K562 (cell line): ENCODE measurements around the gene CNOT6L. TPM values are rescaled to one million over a fixed set of nuclear protein-coding genes. Genes with fewer than 3 reads are reported as not detected.

ENCODE experiments used
- DMBX1 ChIP-seq: fragments of 250-450 bp; sonication (Bioruptor Pico); IDR thresholded peaks from 2 replicates; pipeline ENCODE4 v1.8.0; 2022; ENCODE audit warnings: inconsistent platforms, mild to moderate bottlenecking, moderate library complexity, borderline replicate concordance
- E2F1 ChIP-seq: sonication (generic); formaldehyde crosslinking; IDR thresholded peaks from 2 replicates; pipeline ENCODE4 v1.8.1; 2023; ENCODE audit warnings: mild to moderate bottlenecking, missing genetic modification reagents, moderate library complexity
- FOXM1 ChIP-seq, 2 experiments: fragments of 450-650 bp in 1 of 2; sonication (generic) in 1 of 2; formaldehyde crosslinking in 1 of 2; IDR thresholded peaks; 2 replicates each; pipeline versions ENCODE4 v1.6.1 to v1.9.0; 2017 to 2022; ENCODE audit warnings: low read depth in 2 of 2, mild to moderate bottlenecking in 2 of 2, missing genetic modification reagents in 1 of 2, moderate library complexity in 1 of 2
- GABPA ChIP-seq: fragments of 200-800 bp; sonication (Bioruptor generic); conservative IDR thresholded peaks from 2 replicates; pipeline ENCODE4 v1.6.1; 2016; ENCODE audit warnings: low read depth, missing genetic modification characterization, missing compliant biosample characterization
- GATAD2B ChIP-seq: fragments of 450-650 bp; IDR thresholded peaks from 2 replicates; pipeline ENCODE4 v1.6.1; 2017; ENCODE audit warnings: mild to moderate bottlenecking, borderline replicate concordance
- HCFC1 ChIP-seq: IDR thresholded peaks from 2 replicates; pipeline ENCODE4 v1.6.1; 2012; ENCODE audit warnings: low read depth, low read length, improper control_type of control experiment
- HIVEP1 ChIP-seq: fragments of 250-450 bp; sonication (Bioruptor Pico); IDR thresholded peaks from 2 replicates; pipeline ENCODE4 v1.4.0; 2020; ENCODE audit warnings: mild to moderate bottlenecking
- HNRNPK ChIP-seq: fragments of 200-400 bp; formaldehyde crosslinking; IDR thresholded peaks from one replicate; pipeline ENCODE4 v1.6.1; 2018; ENCODE audit warnings: mild to moderate bottlenecking, low read depth, low read length; ENCODE audit not compliant: poor library complexity, severe bottlenecking
- HOMEZ ChIP-seq: fragments of 250-450 bp; sonication (Bioruptor Pico); IDR thresholded peaks from 2 replicates; pipeline ENCODE4 v1.4.0; 2020; ENCODE audit warnings: mild to moderate bottlenecking, moderate library complexity
- MCM7 ChIP-seq, 2 experiments: fragments of 450-650 bp; IDR thresholded peaks; 2 replicates each; pipeline ENCODE4 v1.6.1; 2016 to 2018
- MTA3 ChIP-seq: fragments of 450-650 bp; formaldehyde crosslinking; IDR thresholded peaks from 2 replicates; pipeline ENCODE4 v1.6.1; 2017; ENCODE audit warnings: mild to moderate bottlenecking, borderline replicate concordance
- MXI1 ChIP-seq: IDR thresholded peaks from 2 replicates; pipeline ENCODE4 v1.6.1; 2011; ENCODE audit warnings: low read depth, mild to moderate bottlenecking, improper control_type of control experiment, low read length
- SLC30A9 ChIP-seq: fragments of 250-450 bp; sonication (Bioruptor Pico); IDR thresholded peaks from 2 replicates; pipeline ENCODE4 v1.8.0; 2022; ENCODE audit warnings: mild to moderate bottlenecking, moderate library complexity
- SMAD1 ChIP-seq: fragments of 150-350 bp; IDR thresholded peaks from 2 replicates; pipeline ENCODE4 v1.6.1; 2014; ENCODE audit warnings: low read length, low read depth; ENCODE audit not compliant: partially characterized antibody
- SMAD4 ChIP-seq: fragments of 250-450 bp; sonication (Bioruptor Pico); conservative IDR thresholded peaks from 2 replicates; pipeline ENCODE4 v1.8.0; 2021; ENCODE audit warnings: inconsistent platforms, mild to moderate bottlenecking, moderate library complexity
- SMARCE1 ChIP-seq: fragments of 450-650 bp; IDR thresholded peaks from 2 replicates; pipeline ENCODE4 v1.7.1; 2016; ENCODE audit warnings: mild to moderate bottlenecking
- SP1 ChIP-seq: sonication (generic); formaldehyde crosslinking; IDR thresholded peaks from 2 replicates; pipeline ENCODE4 v1.8.1; 2022; ENCODE audit warnings: mild to moderate bottlenecking, missing genetic modification reagents
- TBL1XR1 ChIP-seq, 2 experiments: IDR thresholded peaks; 2 replicates each; pipeline ENCODE4 v1.6.1; 2012; ENCODE audit warnings: improper control_type of control experiment in 2 of 2, low read length in 2 of 2, mild to moderate bottlenecking in 1 of 2
- TBP ChIP-seq: optimal IDR thresholded peaks from 2 replicates; pipeline ENCODE3; 2011; ENCODE audit warnings: low read depth, low read length, improper control_type of control experiment
- THAP12 ChIP-seq: fragments of 250-450 bp; sonication (Bioruptor Pico); IDR thresholded peaks from 2 replicates; pipeline ENCODE4 v1.9.0; 2021; ENCODE audit warnings: mild to moderate bottlenecking, inconsistent platforms
- THAP7 ChIP-seq: fragments of 250-450 bp; sonication (Bioruptor Pico); IDR thresholded peaks from 2 replicates; pipeline ENCODE4 v1.5.0; 2021
- ZFP36 ChIP-seq: fragments of 150-350 bp; IDR thresholded peaks from 2 replicates; pipeline ENCODE4 v1.6.1; 2018; ENCODE audit warnings: low read length, low read depth; ENCODE audit not compliant: partially characterized antibody
- ZNF134 ChIP-seq: fragments of 250-450 bp; sonication (Bioruptor Pico); conservative IDR thresholded peaks from 2 replicates; pipeline ENCODE4 v1.4.0; 2020
- ZNF143 ChIP-seq: sonication (generic); formaldehyde crosslinking; IDR thresholded peaks from 2 replicates; pipeline ENCODE4 v1.9.0; 2022; ENCODE audit warnings: mild to moderate bottlenecking, missing genetic modification reagents
- ZNF175 ChIP-seq: fragments of 200-800 bp; sonication (Bioruptor generic); IDR thresholded peaks from 2 replicates; pipeline ENCODE4 v1.6.1; 2016; ENCODE audit warnings: low read depth, mild to moderate bottlenecking, missing genetic modification characterization, missing compliant biosample characterization
- polyA plus RNA-seq, 8 experiments: library from polyadenylated mRNA; depleted of rRNA in 4 of 8; stranded (reverse) in 5 of 8; unstranded in 3 of 8; fragments of >200 nt; fragmentation: Nextera tagmentation in 2 of 8; fragmentation: Illumina TruSeq in 1 of 8; extraction: Ambion mirVana in 2 of 8; extraction: Trizol in 1 of 8; gene quantifications; 2 replicates each; pipeline versions ENCODE4 v1.2.1 to v1.2.3, GENCODE V29; 2011 to 2014; ENCODE audit warnings: inconsistent platforms in 1 of 8, missing spikeins in 1 of 8
- total RNA-seq, 7 experiments: library from RNA; depleted of rRNA in 6 of 7; stranded (reverse); fragments of >200 nt in 6 of 7; fragmentation: Illumina TruSeq in 2 of 7; extraction: Trizol in 2 of 7; gene quantifications; 2 replicates each; pipeline versions ENCODE4 v1.2.1 to v1.2.3, GENCODE V29; 2011 to 2021; ENCODE audit warnings: low replicate concordance in 1 of 7

CNOT6L gene
- total and polyA plus RNA-seq, 9 of the 15 experiments (the other 6 are each of a cell fraction or from before 2014, with no cell fraction given) = 3.7 to 27.9 (median 6.5) TPM

GRCh38 chr4:77734928-77735327, 84.2 kb downstream of the CNOT6L start (continued):
- no peak for TF ChIP-seq ZNF175 (CRISPR knock-in tag)
- TF ChIP-seq GATAD2B = no peak
- peak; percentile 61; the same call in 1 of the 2 replicates for TF ChIP-seq HCFC1
- no peak for TF ChIP-seq ZNF143 (CRISPR knock-in tag)
- no peak for TF ChIP-seq MXI1
- peak; percentile 57; the same call in 1 of the 2 replicates for TF ChIP-seq FOXM1 (IDR thresholded peaks at IDR 0.05; ENCODE audit: low read depth)
- no peak for TF ChIP-seq FOXM1 (CRISPR knock-in tag; IDR thresholded peaks at IDR 0.05; ENCODE audit: low read depth)
- TF ChIP-seq SP1 = no peak
- no peak for TF ChIP-seq HOMEZ (CRISPR knock-in tag)
- TF ChIP-seq SLC30A9 (CRISPR knock-in tag) = no peak
- TF ChIP-seq MTA3 = no peak
- no peak for TF ChIP-seq TBL1XR1 (IDR thresholded peaks at IDR 0.05; ENCODE audit: low read length in 2 of 2)
- no peak for TF ChIP-seq DMBX1 (CRISPR knock-in tag)
- peak; percentile 70 for TF ChIP-seq ZNF134 (CRISPR knock-in tag)
- no peak for TF ChIP-seq MCM7 (IDR thresholded peaks at IDR 0.05)
- peak; percentile 27; the same call in 1 of the 2 replicates for TF ChIP-seq SMARCE1
- TF ChIP-seq E2F1 (CRISPR knock-in tag) = no peak
- TF ChIP-seq HIVEP1 (CRISPR knock-in tag) = no peak
- 0 out of 2 replicates have a peak, but pooled peaks have one; percentile 9 for TF ChIP-seq GABPA (tag)
- no peak for TF ChIP-seq THAP7 (CRISPR knock-in tag)
- no peak for TF ChIP-seq SMAD1
- TF ChIP-seq SMAD4 = 0 out of 2 replicates have a peak, but pooled peaks have one; percentile 28
- TF ChIP-seq ZFP36 = no peak
- TF ChIP-seq HNRNPK = no peak
- TF ChIP-seq THAP12 (CRISPR knock-in tag) = no peak
- TF ChIP-seq TBP = no peak
